H1 (cell line): Measurements from ENCODE around the gene OPALIN. TPM values are rescaled to one million over a fixed set of nuclear protein-coding genes. Genes with fewer than 3 reads are reported as not detected.

Experiments
- BACH1 ChIP-seq: IDR thresholded peaks from 2 replicates; pipeline ENCODE4 v1.6.1; 2012; ENCODE audit warnings: low read length, improper control_type of control experiment
- EZH2 ChIP-seq: fragments of 200-600 bp; sonication (generic); IDR thresholded peaks from 2 replicates; pipeline ENCODE4 v1.7.1; 2012; ENCODE audit warnings: low read depth, mild to moderate bottlenecking, moderate library complexity, low read length, inconsistent platforms; ENCODE audit not compliant: severe bottlenecking
- PHF8 ChIP-seq: fragments of 200-600 bp; sonication (generic); conservative IDR thresholded peaks from 2 replicates; pipeline ENCODE4 v1.7.1; 2012; ENCODE audit warnings: low read depth, mild to moderate bottlenecking, inconsistent platforms, low read length, moderate library complexity
- RNF2 ChIP-seq: fragments of 200-900, 300-1000 bp; sonication (generic); IDR thresholded peaks from 2 replicates; pipeline ENCODE4 v1.7.1; 2016; ENCODE audit warnings: borderline replicate concordance, low read depth, mild to moderate bottlenecking, antibody characterized with exemption, low read length; ENCODE audit not compliant: poor library complexity, severe bottlenecking; ENCODE audit errors: missing control alignments
- SAP30 ChIP-seq: fragments of 300-600 bp; sonication (generic); IDR thresholded peaks from 2 replicates; pipeline ENCODE4 v1.7.1; 2012; ENCODE audit warnings: low read length, moderate library complexity, mild to moderate bottlenecking, inconsistent platforms; ENCODE audit not compliant: insufficient read depth, insufficient replicate concordance
- SRF ChIP-seq: IDR thresholded peaks from 2 replicates; pipeline ENCODE4 v1.6.1; 2011; ENCODE audit warnings: mild to moderate bottlenecking, low read depth, low read length, moderate library complexity
- polyA plus RNA-seq, 7 experiments: library from polyadenylated mRNA; depleted of rRNA in 3 of 7; stranded (reverse) in 5 of 7; unstranded in 2 of 7; fragments of >200 nt in 5 of 7; fragments of 200-250 nt in 2 of 7; gene quantifications; 1 replicate in 5 of 7; 2 replicates in 1 of 7; 4 replicates in 1 of 7; pipeline versions ENCODE4 v1.2.1 to v1.2.3, GENCODE V29; 2011 to 2013; ENCODE audit warnings: missing spikeins in 2 of 7, mixed read lengths in 2 of 7
- total RNA-seq: library from RNA; stranded (reverse); fragmentation: NEBNext Ultra II Directional; extraction: Animal tissue kit (Norgen Biotek cat#: 25700); gene quantifications from 2 replicates; pipeline ENCODE4 v1.2.1, GENCODE V29; 2021
- TF ChIP-seq, protein P1 (sequence below): IDR thresholded peaks from 2 replicates; pipeline ENCODE4 v1.6.1; 2011; ENCODE audit warnings: low read depth, mild to moderate bottlenecking, low read length; ENCODE audit not compliant: insufficient read depth

The OPALIN gene
- total and polyA plus RNA-seq, 2 of the 8 experiments (the other 6 are each of a cell fraction or from before 2014, with no cell fraction given): 0.03 TPM; not detected in 1

DNA sequence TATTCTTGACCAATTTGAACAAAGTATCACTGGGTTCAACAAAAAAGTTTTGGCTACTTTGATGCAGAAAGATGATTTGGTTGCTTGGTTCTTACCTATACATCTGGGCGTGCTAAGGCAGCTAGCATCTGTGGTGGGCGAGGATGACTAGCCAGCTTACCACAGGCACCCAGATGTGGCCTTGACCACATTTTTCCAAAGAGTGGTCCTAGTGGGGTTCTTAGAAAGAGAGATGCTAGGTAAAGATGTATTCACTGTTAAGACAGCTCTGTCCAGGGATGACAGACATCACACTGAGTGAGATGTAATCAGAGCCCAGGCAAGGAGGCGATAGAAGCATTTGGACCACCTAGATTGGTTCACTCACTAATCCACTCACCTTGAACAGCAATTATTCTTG lies 53.8 kb downstream of the OPALIN start (continued):
- TF ChIP-seq PHF8 (no peak), BACH1 (no peak), SRF (no peak), EZH2 (no peak), RNF2 (no peak), SAP30 (no peak)
- TF ChIP-seq, protein P1, sequence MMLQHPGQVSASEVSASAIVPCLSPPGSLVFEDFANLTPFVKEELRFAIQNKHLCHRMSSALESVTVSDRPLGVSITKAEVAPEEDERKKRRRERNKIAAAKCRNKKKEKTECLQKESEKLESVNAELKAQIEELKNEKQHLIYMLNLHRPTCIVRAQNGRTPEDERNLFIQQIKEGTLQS: no peak
